Measurements from ENCODE around the gene PGM1.

- TF ChIP-seq, protein P1, sequence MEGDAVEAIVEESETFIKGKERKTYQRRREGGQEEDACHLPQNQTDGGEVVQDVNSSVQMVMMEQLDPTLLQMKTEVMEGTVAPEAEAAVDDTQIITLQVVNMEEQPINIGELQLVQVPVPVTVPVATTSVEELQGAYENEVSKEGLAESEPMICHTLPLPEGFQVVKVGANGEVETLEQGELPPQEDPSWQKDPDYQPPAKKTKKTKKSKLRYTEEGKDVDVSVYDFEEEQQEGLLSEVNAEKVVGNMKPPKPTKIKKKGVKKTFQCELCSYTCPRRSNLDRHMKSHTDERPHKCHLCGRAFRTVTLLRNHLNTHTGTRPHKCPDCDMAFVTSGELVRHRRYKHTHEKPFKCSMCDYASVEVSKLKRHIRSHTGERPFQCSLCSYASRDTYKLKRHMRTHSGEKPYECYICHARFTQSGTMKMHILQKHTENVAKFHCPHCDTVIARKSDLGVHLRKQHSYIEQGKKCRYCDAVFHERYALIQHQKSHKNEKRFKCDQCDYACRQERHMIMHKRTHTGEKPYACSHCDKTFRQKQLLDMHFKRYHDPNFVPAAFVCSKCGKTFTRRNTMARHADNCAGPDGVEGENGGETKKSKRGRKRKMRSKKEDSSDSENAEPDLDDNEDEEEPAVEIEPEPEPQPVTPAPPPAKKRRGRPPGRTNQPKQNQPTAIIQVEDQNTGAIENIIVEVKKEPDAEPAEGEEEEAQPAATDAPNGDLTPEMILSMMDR (IDR thresholded peaks at IDR 0.05): no peak
- TF ChIP-seq POLR2A (IDR thresholded peaks at IDR 0.05): no peak
Observed at GRCh38 chr1:63686696-63687095, 93.5 kb downstream of the PGM1 start.
